NOMO-1 treated with DMSO at 0.1 percent for 48 hours (cell line): Measurements from ENCODE around the gene RSBN1.
"Not testable (repeated sequence)": the region's sequence is repeated elsewhere in the genome, so short reads cannot be mapped to it uniquely, and the experiment has no call there.

ENCODE experiments used
- DNase-seq: peaks from one replicate; lab custom pipeline; 2025; ENCODE audit not compliant: unreplicated experiment; lab: John Stamatoyannopoulos, UW

The RSBN1 gene

DNA sequence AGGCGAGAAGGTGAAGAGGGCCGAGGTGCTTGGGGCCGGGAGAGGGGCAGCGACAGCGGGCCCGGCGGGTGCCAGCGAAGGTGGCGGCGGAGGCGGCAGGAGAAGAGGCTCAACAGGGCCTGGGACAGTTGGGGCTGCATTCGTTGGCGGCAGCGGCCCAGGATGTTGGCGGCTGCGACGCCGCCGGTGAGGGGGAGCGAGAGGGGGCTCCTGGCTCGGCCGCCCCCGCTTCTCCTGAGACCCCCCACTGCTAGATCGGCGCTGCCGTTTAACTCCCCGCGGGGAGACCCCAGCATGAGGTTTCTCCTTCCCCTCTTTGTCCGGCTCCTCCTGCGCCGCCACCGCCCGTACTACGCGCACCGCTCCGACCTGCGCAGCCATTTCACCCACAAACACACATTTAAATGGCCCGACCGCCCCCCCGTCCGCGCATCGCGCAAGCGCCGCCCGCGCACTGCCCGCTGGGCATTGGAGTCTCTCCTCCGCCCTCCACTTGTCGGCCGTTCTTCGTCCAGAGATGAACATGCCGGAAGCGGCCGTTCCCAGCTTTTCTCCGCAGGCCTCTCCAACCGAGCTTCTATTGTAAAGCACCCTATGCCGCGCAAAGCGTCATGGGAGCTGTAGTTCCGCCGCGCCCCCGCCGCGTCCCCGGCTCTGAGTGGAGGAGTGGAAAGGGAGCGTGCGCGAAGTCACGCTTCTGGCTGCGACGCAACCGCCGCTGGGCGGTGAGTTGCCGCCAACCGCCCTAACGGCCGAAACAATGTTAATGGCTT, at the start of gene RSBN1:
TSS of gene RSBN1 (minus strand) at position 589 of the 773 bp plus-strand sequence. CDS start at position 525, 64 bp downstream.
- peak; percentile 98 for DNase-seq

DNA sequence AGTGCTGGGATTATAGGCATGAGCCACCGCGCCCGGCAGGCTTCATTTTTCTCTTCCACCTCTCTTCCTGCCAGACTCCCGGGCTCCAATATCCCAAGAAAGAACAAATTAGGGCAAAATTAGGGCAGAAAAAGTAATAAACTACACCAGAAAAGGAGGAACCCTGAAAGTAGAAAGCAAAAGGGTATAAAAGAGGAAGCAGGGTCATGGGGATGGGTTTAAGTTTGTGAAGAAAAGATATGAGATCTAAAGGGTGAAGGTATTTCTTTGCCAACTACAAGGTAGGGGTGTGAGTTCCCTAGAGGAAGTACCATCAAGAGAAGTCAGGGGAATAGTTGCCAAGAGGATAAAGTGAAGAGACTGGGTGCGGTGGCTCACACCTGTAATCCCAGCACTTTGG, 49.4 kb upstream of the RSBN1 start:
- peak; percentile 64 for DNase-seq

DNA sequence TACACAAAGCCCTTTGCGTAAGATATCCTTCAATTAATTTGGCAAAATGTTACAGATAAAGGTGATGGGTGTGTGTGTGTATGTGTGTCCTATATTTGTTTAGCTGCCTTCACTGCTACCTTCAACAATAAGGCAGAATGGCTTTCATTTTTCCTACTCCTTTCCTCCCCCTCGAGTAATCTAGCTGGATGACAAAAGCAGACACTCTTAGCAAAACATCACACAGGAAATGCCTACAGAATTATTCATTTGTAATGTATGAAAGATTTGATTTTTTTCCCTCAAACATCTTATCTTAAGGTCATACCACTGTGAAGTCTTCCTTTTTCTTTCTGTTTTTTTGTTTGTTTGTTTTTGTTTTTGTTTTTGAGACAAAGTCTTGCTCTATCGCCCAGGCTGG, 48.6 kb upstream of the RSBN1 start:
- DNase-seq, result no peak

DNA sequence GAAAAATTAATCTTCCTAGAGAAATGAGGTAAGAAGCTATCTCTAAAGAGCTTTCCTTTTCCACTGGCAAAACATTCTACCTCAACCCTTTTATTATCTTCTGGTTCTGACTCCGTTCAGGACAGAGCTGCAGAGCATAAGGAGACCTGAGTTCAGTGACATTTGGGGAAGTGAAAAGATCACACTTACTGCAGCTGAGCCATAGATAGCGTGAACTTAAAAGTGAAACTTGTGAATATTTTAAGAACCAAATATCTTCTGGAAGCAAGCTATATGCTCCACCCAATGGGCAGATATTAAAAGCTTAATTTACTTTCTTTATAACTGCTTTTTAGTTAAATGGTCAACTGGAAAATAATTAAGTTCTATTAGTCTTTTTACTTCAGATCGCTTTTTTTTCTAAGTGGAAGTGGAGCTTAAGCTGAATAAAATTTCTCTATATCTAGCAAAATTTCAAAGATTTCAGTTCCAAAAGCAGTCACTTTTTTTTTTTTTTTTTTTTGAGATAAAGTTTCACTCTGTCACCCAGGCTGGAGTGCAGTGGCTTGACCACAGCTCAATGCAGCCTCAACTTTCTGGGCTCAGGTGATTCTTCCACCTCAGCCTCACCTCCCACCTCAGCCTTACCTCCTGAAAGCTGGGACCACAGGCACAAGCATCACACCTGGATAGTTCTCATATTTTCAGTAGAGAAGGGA, 47.4 kb upstream of the RSBN1 start:
- DNase-seq, result peak; percentile 84

DNA sequence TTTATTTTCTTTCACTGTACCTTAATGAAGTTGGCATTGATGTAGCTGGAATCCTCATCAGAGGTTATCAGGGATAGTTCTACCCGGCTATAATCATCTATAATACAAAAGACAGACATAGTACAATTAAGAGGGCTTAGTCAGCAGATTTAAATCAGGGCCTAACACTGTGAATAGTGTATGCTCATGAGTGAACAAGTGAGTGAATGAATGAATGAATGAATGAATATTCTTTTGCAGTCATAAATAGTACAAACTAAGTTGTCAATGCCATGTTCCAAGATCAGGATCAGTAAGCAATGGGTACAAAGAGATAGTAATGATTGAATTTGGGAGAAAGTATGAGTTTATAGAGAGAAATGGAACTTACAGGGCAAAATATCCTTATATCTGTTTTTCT, 46.7 kb upstream of the RSBN1 start:
- DNase-seq, result no peak

DNA sequence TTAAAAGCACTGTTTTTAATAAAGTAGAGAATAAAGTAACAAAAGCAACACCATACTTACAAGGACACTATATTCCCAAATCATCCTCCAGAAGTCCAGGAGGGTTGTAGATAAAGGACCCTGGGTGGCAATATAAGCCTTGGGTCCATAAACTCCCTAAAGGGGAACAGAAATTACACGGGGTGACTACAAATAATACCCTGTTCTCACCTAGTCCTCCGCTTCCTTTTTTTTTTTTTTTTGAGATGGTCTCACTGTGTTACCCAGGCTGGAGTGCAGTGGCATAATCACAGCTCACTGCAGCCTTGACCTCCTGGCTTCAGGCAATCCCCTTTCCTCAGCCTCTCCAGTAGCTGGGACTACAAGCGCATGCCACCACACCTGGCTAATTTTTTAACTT, 46.1 kb upstream of the RSBN1 start:
- DNase-seq, result peak; percentile 66

DNA sequence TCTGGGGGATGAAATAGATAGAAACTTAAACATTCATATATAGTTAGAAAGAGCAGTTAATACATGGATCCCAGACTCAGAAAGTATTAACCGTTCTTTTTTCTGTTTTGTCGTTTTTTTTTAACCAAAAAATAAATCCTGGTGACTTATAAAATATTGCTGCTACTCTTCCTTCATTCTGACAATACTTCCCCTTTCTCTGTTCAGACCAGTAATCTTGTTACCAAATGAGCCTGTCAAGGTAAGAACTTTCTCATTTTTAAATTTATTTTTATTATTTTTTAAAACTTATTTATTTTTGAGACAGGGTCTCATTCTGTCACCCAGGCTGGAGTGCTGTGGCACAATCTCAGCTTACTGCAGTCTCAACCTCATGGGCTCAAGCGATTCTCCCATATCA, 45.5 kb upstream of the RSBN1 start:
- peak; percentile 71 for DNase-seq

DNA sequence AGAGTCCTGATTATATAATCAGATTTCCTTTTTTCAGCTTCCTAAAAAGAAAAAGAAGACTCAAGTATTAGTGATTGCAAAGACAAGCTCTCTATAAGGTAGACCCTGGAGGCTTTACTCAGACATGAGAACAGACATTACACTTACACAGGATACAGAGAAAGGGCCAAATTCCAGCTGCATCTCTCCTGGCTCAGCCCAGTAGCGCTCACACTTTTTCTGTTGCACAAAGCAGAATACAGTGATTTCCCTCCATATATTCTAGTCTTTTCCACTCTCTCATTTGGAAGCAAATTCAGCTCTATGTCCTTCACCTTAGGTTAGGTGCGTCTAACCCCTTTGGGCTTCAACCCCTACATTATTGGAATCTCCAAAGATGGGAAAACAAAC, 44.1 kb upstream of the RSBN1 start:
- DNase-seq, result no peak

DNA sequence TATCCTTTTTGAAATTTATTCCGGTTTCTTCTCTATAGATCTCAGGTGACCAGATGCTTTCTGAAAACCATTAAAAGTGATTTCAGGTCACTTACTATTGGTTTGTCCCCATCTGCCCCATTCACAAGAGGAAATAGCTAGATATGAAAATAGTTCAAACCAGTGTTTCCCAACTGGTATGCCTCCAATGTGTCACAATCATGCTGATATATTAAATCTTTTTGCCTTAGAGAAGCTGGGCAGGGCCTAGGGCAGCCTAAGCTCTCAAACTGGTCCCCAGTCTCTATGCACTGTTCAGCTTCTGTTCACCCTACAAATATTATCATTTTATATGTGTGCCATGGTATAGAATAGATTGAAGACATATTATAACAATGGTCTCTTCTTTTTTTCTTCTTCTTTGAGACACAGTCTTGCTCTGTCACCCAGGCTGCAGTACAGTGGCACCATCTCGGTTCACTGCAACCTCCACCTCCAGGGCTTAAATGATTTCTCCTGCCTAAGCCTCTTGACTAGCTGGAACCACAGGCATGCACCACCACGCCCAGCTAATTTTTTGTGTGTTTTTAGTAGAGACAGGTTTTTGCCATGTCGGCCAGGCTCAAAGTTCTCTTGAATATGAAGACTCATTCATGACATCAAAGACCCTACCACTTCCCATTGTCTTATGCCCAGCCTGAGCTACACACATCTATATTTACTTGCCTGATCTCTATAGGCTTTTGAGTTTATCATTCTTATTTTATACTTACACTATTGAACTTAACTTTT, 43.5 kb upstream of the RSBN1 start:
- DNase-seq, result peak; percentile 79

DNA sequence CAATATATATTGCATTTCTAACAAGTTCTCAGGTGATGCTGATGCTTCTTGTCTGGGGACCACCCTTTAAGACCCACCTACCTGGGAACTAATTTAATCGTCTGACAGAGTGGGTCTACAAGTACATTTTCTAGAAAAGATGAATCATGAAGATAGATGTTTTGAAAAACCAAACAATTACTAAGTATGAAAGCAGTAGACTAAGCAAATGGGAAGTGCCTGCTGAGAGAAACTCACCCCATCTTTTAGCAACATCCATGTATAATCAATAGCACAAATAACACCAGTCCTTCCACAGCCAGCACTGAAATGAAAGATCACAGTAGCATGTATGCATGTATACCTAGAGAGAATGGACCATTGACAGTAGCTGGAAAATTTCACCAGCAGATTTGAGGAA, 42.0 kb upstream of the RSBN1 start:
- DNase-seq, result no peak

DNA sequence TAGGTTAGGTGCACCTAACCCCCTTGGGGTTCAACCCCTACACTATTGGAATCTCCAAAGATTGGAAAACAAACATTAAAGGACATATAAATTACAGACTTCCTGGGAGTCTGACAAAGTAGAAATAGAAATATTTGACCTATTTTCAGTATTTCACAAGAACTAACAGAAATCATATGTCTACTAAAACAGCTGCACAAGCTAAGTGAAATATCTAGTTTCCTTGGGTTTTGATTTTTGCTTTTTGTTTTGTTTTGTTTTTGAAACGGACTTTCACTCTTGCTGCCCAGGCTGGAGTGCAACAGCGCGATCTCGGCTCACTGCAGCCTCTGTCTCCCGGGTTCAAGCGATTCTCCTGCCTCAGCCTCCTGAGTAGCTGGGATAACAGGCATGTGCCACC, 40.4 kb upstream of the RSBN1 start:
- not testable (repeated sequence) for DNase-seq

DNA sequence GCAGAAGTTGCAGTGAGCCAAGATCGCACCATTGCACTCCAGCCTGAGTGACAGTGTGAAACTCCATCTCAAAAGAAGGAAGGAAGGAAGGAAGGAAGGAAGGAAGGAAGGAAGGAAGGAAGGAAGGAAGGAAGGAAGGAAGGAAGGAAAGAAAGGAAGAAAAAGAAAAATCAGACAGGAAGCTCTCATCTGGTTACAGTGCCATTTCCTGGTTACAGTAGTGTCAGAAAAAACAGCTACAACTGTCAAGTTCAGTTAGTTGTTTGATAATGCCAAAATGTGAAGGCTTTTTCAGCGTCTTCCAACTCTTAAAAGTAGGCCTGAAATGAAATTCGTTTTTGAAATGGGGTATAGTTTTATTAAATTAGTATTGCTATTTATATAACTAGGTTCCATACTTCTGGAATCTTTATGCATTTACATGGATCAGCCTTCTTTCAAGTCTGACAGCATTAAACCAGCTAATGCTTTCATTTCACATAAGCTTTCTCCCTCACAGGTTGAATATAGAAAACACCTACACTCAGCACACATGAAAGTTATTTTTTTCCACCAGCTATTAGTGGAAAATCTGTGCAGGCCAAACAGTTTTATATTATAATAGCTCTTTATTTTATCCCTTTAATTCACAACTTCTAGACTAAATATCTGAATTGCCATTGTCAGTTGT, 38.0 kb upstream of the RSBN1 start:
- no peak for DNase-seq

DNA sequence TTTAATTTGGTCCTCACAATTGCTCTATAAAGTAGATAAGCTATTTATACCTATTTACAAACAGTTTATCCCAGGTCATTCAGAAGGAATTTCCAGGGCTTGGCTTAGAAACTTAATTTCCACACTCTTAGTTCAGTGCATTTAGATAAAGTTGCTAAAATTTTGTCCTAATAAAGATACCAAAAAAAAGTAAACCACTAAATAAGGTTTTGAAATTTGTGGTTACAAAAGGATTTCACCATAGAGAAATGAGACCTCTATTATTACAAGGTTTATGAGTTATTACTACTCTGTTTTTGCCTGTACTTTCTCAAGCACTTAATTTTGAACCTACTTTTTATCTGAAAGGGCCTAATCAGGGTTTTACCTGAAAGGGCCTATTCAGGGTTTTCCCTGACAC, 36.8 kb upstream of the RSBN1 start:
- DNase-seq, result peak; percentile 77

DNA sequence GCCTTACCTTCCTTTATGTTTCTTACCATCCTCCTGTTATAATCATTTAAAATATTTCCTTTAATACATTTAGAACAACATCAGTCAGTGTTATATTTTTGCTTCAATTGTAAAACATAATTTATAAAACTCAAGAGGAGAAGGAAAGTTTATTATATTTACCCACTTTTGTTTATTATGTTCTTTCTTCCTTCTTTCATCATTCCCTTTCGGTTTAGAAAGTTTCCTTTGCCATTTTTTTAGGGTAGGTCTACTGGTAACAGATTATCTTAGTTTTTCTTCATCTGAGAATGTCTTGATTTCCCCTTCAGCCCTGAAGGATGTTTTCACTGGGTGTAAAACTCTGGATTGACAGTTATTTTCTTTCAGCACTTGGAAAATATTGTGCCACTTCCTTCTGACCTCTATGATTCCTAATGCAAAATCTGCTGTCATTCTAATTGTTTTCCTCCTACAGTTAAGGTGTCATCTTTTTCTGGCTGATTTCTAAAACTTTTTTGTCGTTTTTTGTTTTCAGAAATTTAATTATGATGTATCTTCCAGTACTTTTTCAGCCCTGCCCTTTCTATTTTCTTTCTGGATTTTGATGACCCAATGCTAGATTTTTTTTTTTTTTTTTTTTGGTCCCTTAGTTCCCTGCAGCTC, 34.2 kb upstream of the RSBN1 start:
- DNase-seq, result no peak

DNA sequence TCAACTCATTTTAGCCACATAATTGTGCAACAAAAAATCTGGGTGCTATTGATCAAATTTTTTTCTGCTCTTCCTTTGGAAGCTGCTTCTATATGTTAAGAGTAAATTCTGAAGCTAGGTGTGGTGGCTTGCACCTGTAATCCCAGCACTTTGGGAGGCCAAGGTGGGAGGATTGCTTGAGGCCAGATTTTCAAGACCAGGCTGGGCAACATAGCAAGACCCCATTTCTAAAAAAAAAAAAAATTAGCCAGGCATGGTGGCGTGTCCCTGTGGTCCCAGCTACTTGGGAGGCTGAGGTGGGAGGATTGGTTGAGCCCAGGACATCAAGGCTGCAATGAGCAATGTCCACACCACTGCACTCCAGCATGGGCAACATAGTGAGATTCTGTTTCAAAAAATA, 24.3 kb upstream of the RSBN1 start:
- no peak for DNase-seq

DNA sequence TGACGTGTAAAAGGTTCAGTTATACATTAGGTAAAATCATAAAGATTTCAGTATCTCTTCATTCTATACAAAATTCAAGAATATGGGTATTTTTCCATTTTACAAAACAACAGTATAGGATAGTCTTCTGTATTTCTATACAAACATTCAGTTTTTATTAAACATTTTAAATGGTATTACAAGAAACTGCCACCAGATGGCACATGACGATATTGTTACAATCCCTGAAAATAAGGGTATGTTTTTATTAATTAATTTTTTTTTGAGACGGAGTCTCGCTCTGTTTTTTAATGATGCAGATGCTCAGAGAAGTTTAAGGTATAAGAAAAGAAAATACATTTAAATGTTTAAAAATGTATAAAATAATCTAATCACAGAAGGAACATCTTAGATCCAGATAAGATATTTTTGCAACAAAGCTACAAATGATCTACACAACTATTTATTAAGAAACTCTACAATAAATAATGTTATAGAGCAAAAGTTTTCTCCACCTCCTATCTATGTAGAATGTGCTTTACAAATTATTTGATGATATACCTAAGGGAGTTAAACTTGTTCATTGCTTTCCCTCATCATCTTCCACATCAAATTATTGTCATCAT, 23.5 kb upstream of the RSBN1 start:
- DNase-seq, result peak; percentile 41

DNA sequence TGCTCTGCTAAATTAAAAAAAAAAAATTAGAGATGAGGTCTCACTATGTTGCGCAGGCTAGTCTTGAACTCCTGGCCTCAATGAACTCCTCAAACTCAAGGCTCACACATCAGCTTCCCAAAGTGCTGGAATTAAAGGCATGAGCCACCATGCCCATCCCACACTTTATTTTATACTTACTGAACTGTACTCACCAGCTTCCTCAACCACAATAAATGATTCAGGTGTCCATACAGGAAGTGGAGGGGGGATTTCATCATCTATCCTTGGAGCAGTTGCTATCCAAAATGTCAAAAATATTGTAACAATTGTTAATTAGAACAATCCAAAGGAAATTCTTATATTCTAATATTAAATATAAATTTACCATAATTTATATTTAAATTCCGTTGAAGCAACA, 22.4 kb upstream of the RSBN1 start:
- no peak for DNase-seq

DNA sequence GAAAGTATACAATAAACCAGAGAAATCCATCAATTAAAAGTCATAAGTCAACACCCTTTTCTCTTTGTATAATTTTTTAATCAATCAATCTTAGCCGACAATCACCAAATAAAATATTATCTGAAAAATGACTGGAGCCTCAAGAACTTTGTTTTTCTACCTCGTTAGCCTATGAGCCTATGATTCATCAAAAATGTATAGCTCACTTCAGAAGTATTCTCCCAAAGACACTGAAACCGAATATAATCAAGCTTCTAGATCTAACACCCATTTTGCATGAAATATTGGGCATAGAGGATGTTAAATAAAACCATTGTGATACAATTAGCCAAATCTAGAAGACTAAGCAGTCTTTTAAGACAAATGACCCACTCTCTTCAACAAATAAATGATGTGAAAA, 17.8 kb upstream of the RSBN1 start:
- no peak for DNase-seq

DNA sequence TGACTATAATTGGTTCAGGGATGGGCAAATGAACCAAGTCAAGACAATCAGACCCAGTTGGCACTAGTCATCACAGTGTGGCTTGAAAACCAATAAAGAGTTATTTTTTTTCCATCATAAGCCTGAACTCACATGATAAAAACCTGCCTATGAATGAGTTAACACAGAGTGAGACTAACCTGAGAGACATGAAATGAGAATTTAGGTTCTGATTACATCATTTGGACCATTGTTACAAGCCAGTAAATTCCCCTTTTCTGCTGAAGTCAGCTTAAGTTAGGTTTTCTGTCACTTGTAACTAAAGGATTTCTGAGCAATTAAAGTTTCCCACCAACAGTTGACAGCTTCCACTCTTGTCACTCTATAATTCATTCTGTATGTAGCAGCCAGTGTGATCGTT, 9.6 kb upstream of the RSBN1 start:
- no peak for DNase-seq

DNA sequence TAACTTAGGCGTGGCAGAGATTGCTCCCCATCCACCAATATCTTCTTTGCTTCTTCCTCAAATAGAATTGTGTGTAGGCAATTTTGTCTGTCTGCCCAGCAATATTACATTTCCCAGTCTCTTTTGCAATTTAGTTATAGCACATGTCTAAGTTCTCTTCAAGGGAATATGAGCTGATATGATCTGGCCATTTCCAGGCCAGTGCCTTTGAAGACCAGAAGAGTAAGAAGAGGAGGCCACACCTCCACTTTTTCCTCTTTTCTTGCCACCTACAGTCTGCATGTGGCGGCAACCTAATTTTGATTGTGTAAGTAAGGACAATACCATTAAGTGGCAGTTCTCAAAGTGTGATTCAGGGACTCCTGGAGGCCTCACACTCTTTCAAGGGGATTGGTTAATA, 6.3 kb upstream of the RSBN1 start:
- DNase-seq, result no peak

DNA sequence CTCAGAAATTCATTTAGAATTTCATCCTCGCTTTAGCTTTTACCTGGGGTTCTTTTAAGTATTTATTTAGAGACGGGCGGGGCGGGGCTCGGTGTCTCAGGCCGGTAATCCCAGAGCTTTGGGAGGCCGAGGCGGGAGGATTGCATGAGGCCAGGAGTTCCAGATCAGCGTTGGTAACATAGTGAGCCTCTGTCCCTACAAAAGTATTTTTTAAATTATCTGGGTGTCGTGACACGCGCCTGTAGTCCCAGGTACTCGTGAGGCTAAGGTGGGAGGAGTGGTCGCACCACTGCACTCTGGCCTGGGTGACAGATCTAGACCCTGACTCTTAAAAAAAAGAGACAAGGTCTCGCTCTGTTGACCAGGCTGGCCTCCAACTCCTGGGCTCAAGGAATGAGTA, 942 bp upstream of the RSBN1 start:
- no peak for DNase-seq
